ENCODE results near the gene LDHAL6A. TPM values are rescaled to one million over a fixed set of nuclear protein-coding genes. Genes with fewer than 3 reads are reported as not detected.

The LDHAL6A gene
- total and polyA plus RNA-seq, 2 of the 13 experiments (the other 11 are each of a cell fraction or from before 2014, with no cell fraction given) = not detected

GRCh38 chr11:18408558-18409291, 46.9 kb upstream of the LDHAL6A start (continued):
- TF ChIP-seq GPN1 (CRISPR knock-in tag; IDR thresholded peaks at IDR 0.05; ENCODE audit: borderline replicate concordance) (no peak), SOX6 (IDR thresholded peaks at IDR 0.05) (no peak), SOX6 (CRISPR knock-in tag; IDR thresholded peaks at IDR 0.05) (no peak), ZSCAN22 (CRISPR knock-in tag; IDR thresholded peaks at IDR 0.05) (no peak), ZNF513 (CRISPR knock-in tag; conservative IDR thresholded peaks at IDR 0.05) (no peak), MAFF (IDR thresholded peaks at IDR 0.05; ENCODE audit: low read depth, low read length) (no peak), SIX4 (CRISPR knock-in tag; IDR thresholded peaks at IDR 0.05) (no peak), U2AF2 (IDR thresholded peaks at IDR 0.05; ENCODE audit: low read depth, low read length) (no peak), UBTF (CRISPR knock-in tag; IDR thresholded peaks at IDR 0.05) (no peak), WIZ (CRISPR knock-in tag; IDR thresholded peaks at IDR 0.05) (no peak), SRSF9 (IDR thresholded peaks at IDR 0.05; ENCODE audit: borderline replicate concordance, insufficient read depth, low read depth, low read length, poor library complexity, severe bottlenecking) (no peak), KMT2A (CRISPR knock-in tag; IDR thresholded peaks at IDR 0.05) (no peak), ZNF839 (CRISPR knock-in tag; IDR thresholded peaks at IDR 0.05; ENCODE audit: borderline replicate concordance) (no peak), HNRNPL (IDR thresholded peaks at IDR 0.05; ENCODE audit: low read depth, low read length) (no peak), JUND (CRISPR knock-in tag; IDR thresholded peaks at IDR 0.05) (no peak), ZNF468 (CRISPR knock-in tag; IDR thresholded peaks at IDR 0.05) (no peak), ZSCAN30 (CRISPR knock-in tag; IDR thresholded peaks at IDR 0.05) (no peak), ZNF230 (CRISPR knock-in tag; IDR thresholded peaks at IDR 0.05) (no peak), THYN1 (CRISPR knock-in tag; IDR thresholded peaks at IDR 0.05; ENCODE audit: borderline replicate concordance, low read depth) (no peak), MAZ (IDR thresholded peaks at IDR 0.05; ENCODE audit: borderline replicate concordance, low read depth, low read length) (no peak), MAZ (CRISPR knock-in tag; IDR thresholded peaks at IDR 0.05; ENCODE audit: low read depth) (no peak), DPF2 (CRISPR knock-in tag; IDR thresholded peaks at IDR 0.05; ENCODE audit: borderline replicate concordance, low read depth) (no peak), HMGXB3 (CRISPR knock-in tag; IDR thresholded peaks at IDR 0.05; ENCODE audit: borderline replicate concordance) (no peak)

All from HepG2 (cell line).